Inflammatory macrophage treated with lipopolysaccharide for 4 hours (primary cell): ENCODE data around the gene SLC35F1.

Experiments
- DNase-seq: peaks from one replicate; pipeline ENCODE4 v3.0.0-alpha.2; 2020

Gene SLC35F1

GRCh38 chr6:118319894-118320649 is 413.0 kb downstream of the SLC35F1 start:
- DNase-seq: no peak

- no peak for DNase-seq
These were observed 413.6 kb downstream of the SLC35F1 start for GRCh38 chr6:118320652-118321051.

- DNase-seq: no peak
These were observed 417.1 kb downstream of the SLC35F1 start for GRCh38 chr6:118324116-118324515.

GRCh38 chr6:118325220-118325860 is 418.3 kb downstream of the SLC35F1 start:
- DNase-seq: no peak

- no peak for DNase-seq
These were observed 419.6 kb downstream of the SLC35F1 start for GRCh38 chr6:118326712-118327111.

- no peak for DNase-seq
These were observed 420.2 kb downstream of the SLC35F1 start for GRCh38 chr6:118327237-118327636.

- DNase-seq: no peak
These were observed 426.7 kb downstream of the SLC35F1 start for GRCh38 chr6:118333772-118334171.

GRCh38 chr6:118334634-118335033 is 427.6 kb downstream of the SLC35F1 start:
- no peak for DNase-seq

- no peak for DNase-seq
These were observed 428.3 kb downstream of the SLC35F1 start for GRCh38 chr6:118335325-118335816.

- no peak for DNase-seq
These were observed 437.1 kb downstream of the SLC35F1 start for GRCh38 chr6:118344014-118344670.

GRCh38 chr6:118350881-118351430 is 443.9 kb downstream of the SLC35F1 start:
- DNase-seq: no peak

- no peak for DNase-seq
These were observed 446.5 kb downstream of the SLC35F1 start for GRCh38 chr6:118353564-118353963.

- DNase-seq: no peak
These were observed 447.6 kb downstream of the SLC35F1 start for GRCh38 chr6:118354641-118355040.

- DNase-seq: no peak
These were observed 449.0 kb downstream of the SLC35F1 start for GRCh38 chr6:118356054-118356453.

GRCh38 chr6:118356686-118357085 is 449.6 kb downstream of the SLC35F1 start:
- DNase-seq: no peak
